PC-9 (cell line): ENCODE measurements around the gene UBE2R2.

Source experiments
- CTCF ChIP-seq: fragments of 200-600 bp; sonication (generic); conservative IDR thresholded peaks from 2 replicates; pipeline ENCODE4 v1.6.1; 2017; ENCODE audit warnings: mixed run types, antibody characterized with exemption, mild to moderate bottlenecking, moderate library complexity
- EZH2 ChIP-seq: fragments of 200-600 bp; sonication (generic); IDR thresholded peaks from 2 replicates; pipeline ENCODE4 v1.8.0; 2017; ENCODE audit warnings: antibody characterized with exemption, low read depth

- TF ChIP-seq CTCF (no peak), EZH2 (no peak)
Measured at GRCh38 chr9:33867747-33868439, 50.9 kb downstream of the UBE2R2 start.
